DMS153 treated with DMSO at 0.1 percent for 48 hours (cell line): Measurements from ENCODE around the gene BATF2.
"Not testable (repeated sequence)": the region's sequence is repeated elsewhere in the genome, so short reads cannot be mapped to it uniquely, and the experiment has no call there.

Source experiments
- DNase-seq: peaks from one replicate; lab custom pipeline; 2025; ENCODE audit not compliant: unreplicated experiment; lab: John Stamatoyannopoulos, UW

The BATF2 gene

GRCh38 chr11:65013888-65014725, 17.3 kb upstream of the BATF2 start, which contains the start of gene ARL2:
Gene ARL2, plus strand, starts transcription at chr11:65014160. Its CDS starts 48 bp downstream, at chr11:65014208.
- DNase-seq = peak; percentile 60

GRCh38 chr11:65013130-65013887, 16.5 kb upstream of the BATF2 start:
- peak; percentile 68 for DNase-seq

GRCh38 chr11:65008873-65009272, 12.1 kb upstream of the BATF2 start:
- no peak for DNase-seq

GRCh38 chr11:65008016-65008415, 11.2 kb upstream of the BATF2 start:
- DNase-seq = no peak

- DNase-seq = not testable (repeated sequence)
These were observed 7.2 kb upstream of the BATF2 start for GRCh38 chr11:65003968-65004367.

- no peak for DNase-seq
These were observed 6.5 kb upstream of the BATF2 start for GRCh38 chr11:65003282-65003681.

- no peak for DNase-seq
These were observed 5.9 kb upstream of the BATF2 start for GRCh38 chr11:65002706-65003105.

- no peak for DNase-seq
These were observed 2.7 kb upstream of the BATF2 start for GRCh38 chr11:64999478-64999877.

GRCh38 chr11:64998690-64999431, 2.1 kb upstream of the BATF2 start:
- peak; percentile 15 for DNase-seq

GRCh38 chr11:64998141-64998540, 1.4 kb upstream of the BATF2 start:
- peak; percentile 26 for DNase-seq

GRCh38 chr11:64996327-64996709, 453 bp downstream of the BATF2 start:
- no peak for DNase-seq

GRCh38 chr11:64994318-64994717, 2.5 kb downstream of the BATF2 start:
- DNase-seq = no peak

GRCh38 chr11:64990222-64990923, 6.4 kb downstream of the BATF2 start:
- no peak for DNase-seq

- no peak for DNase-seq
These were observed 7.4 kb downstream of the BATF2 start for GRCh38 chr11:64989416-64989815.

- DNase-seq = no peak
These were observed 8.5 kb downstream of the BATF2 start for GRCh38 chr11:64987998-64988854.

GRCh38 chr11:64983339-64983738, 13.4 kb downstream of the BATF2 start:
- not testable (repeated sequence) for DNase-seq

- DNase-seq = no peak
These were observed 20.1 kb downstream of the BATF2 start for GRCh38 chr11:64976651-64977050.

GRCh38 chr11:64974124-64974523, 22.6 kb downstream of the BATF2 start:
- no peak for DNase-seq

GRCh38 chr11:64971421-64972233, 25.1 kb downstream of the BATF2 start, which contains the start of gene MAJIN:
Gene MAJIN, minus strand, starts transcription at chr11:64972108. Its CDS starts 12,703 bp downstream, at chr11:64959405.
- no peak for DNase-seq
